Omental fat pad (tissue), 4 donors: Measurements from ENCODE around the gene CCDC85C. TPM values are rescaled to one million over a fixed set of nuclear protein-coding genes. Genes with fewer than 3 reads are reported as not detected.

Experiments
- ATAC-seq: fragments of 150-250 bp; one replicate; pipeline ENCODE4 v1.9.1; 2016; ENCODE audit warnings: mild to moderate bottlenecking, moderate library complexity; ENCODE audit not compliant: low FRiP score
- DNase-seq: peaks from one replicate; pipeline ENCODE4 v3.0.0-alpha.2; 2019; ENCODE audit warnings: low spot score
- CTCF ChIP-seq, 3 donors: fragments of 450-650 bp; IDR thresholded peaks; one replicate each; pipeline ENCODE4 v1.5.1; 2016 to 2017; ENCODE audit warnings: antibody characterized with exemption in 3 of 3, mild to moderate bottlenecking in 3 of 3, moderate library complexity in 2 of 3
- total RNA-seq, 4 donors: library from RNA; depleted of rRNA; stranded (reverse); fragments of >200 nt; gene quantifications; one replicate each; pipeline ENCODE4 v1.1.0, GENCODE V29; 2016

CCDC85C gene
- total RNA-seq, 4 donors from 2014 or later, result 3.3 to 17.7 (median 8.3) TPM

- ATAC-seq, result no peak
- DNase-seq, result no peak
- TF ChIP-seq CTCF (IDR thresholded peaks at IDR 0.05), result no peak
These were observed 8.2 kb upstream of the CCDC85C start for GRCh38 chr14:99612071-99612737.

- TF ChIP-seq CTCF (IDR thresholded peaks at IDR 0.05), result no peak
- DNase-seq (no peak), ATAC-seq (no peak)
These were observed 7.6 kb upstream of the CCDC85C start for GRCh38 chr14:99611646-99612045.

GRCh38 chr14:99609245-99610170, 5.5 kb upstream of the CCDC85C start:
- ATAC-seq (peak; percentile 54), DNase-seq (no peak)
- no peak for TF ChIP-seq CTCF (IDR thresholded peaks at IDR 0.05)

GRCh38 chr14:99608591-99608990, 4.6 kb upstream of the CCDC85C start:
- DNase-seq (no peak), ATAC-seq (no peak)
- no peak for TF ChIP-seq CTCF (IDR thresholded peaks at IDR 0.05)

GRCh38 chr14:99606359-99606758, 2.4 kb upstream of the CCDC85C start:
- no peak for ATAC-seq
- TF ChIP-seq CTCF (IDR thresholded peaks at IDR 0.05), result no peak
- no peak for DNase-seq

GRCh38 chr14:99605299-99605961, 1.4 kb upstream of the CCDC85C start:
- DNase-seq, result no peak

More at GRCh38 chr14:99605299-99605961, 1.4 kb upstream of the CCDC85C start:
- TF ChIP-seq CTCF (IDR thresholded peaks at IDR 0.05), result no peak
- ATAC-seq, result peak; percentile 15
